NB4 (cell line): ENCODE measurements around the gene GLS.
"Not testable (repeated sequence)": the region's sequence is repeated elsewhere in the genome, so short reads cannot be mapped to it uniquely, and the experiment has no call there.

Source experiments
- DNase-seq: peaks from one replicate; pipeline ENCODE4 v3.0.0; 2010; ENCODE audit warnings: low read depth
- H3K4me3 ChIP-seq: one replicate; pipeline ENCODE4 v1.5.1; 2011; ENCODE audit warnings: mild to moderate bottlenecking, low read depth, low read length, moderate library complexity
- MYC ChIP-seq: IDR thresholded peaks from 2 replicates; pipeline ENCODE4 v1.6.1; 2011; ENCODE audit warnings: low read depth, low read length
- POLR2A ChIP-seq: IDR thresholded peaks from 2 replicates; pipeline ENCODE4 v1.6.1; 2011; ENCODE audit warnings: mild to moderate bottlenecking; ENCODE audit not compliant: insufficient read length; ENCODE audit errors: extremely low read depth
- TF ChIP-seq, protein P1 (sequence below): IDR thresholded peaks from one replicate; pipeline ENCODE4 v1.5.1; 2012; ENCODE audit warnings: low read depth, low read length
- TF ChIP-seq, protein P2 (sequence below): IDR thresholded peaks from 2 replicates; pipeline ENCODE4 v1.6.1; 2011; ENCODE audit warnings: low read depth, low read length

Gene GLS

DNA sequence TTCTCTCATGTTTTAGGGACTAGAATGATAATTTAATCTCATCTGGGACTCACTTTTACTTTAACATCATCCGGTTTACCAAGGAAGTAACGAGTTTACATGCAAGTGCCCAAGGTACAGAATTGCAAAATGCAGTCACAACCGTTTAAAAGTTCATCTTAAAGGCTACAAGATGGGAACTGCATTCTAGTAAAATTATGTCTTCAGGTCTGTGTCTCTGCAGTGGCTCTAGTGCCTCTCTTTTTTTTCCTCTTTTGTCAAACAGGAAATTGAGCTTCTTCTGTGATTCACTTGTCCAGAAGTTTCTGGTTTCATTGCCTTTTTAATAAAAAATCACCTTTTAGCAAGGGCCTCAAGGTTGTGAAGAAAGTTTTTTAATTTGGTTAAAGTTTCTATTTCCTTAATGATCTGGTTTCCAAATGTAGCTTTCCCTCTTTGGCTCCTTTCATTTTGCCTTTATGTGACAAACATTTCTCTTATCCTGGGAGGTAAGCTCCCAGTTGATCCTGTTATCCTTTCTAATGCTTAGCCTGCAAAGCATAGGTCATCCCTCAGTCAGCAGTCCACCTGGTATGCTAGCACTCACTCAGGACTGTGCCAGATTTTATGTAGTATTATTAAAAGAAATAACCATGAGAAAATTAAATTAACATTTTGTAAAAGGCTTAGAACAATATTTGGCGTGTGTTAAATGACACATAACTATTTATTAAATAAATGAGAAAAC is 2.4 kb downstream of the GLS start:
- TF ChIP-seq, protein P1, sequence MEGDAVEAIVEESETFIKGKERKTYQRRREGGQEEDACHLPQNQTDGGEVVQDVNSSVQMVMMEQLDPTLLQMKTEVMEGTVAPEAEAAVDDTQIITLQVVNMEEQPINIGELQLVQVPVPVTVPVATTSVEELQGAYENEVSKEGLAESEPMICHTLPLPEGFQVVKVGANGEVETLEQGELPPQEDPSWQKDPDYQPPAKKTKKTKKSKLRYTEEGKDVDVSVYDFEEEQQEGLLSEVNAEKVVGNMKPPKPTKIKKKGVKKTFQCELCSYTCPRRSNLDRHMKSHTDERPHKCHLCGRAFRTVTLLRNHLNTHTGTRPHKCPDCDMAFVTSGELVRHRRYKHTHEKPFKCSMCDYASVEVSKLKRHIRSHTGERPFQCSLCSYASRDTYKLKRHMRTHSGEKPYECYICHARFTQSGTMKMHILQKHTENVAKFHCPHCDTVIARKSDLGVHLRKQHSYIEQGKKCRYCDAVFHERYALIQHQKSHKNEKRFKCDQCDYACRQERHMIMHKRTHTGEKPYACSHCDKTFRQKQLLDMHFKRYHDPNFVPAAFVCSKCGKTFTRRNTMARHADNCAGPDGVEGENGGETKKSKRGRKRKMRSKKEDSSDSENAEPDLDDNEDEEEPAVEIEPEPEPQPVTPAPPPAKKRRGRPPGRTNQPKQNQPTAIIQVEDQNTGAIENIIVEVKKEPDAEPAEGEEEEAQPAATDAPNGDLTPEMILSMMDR = no peak
- TF ChIP-seq, protein P2, sequence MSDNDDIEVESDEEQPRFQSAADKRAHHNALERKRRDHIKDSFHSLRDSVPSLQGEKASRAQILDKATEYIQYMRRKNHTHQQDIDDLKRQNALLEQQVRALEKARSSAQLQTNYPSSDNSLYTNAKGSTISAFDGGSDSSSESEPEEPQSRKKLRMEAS = no peak
- TF ChIP-seq POLR2A (no peak), MYC (no peak)
- DNase-seq = peak; percentile 69
- peak overlapping the region; percentile 92 for H3K4me3 ChIP-seq

DNA sequence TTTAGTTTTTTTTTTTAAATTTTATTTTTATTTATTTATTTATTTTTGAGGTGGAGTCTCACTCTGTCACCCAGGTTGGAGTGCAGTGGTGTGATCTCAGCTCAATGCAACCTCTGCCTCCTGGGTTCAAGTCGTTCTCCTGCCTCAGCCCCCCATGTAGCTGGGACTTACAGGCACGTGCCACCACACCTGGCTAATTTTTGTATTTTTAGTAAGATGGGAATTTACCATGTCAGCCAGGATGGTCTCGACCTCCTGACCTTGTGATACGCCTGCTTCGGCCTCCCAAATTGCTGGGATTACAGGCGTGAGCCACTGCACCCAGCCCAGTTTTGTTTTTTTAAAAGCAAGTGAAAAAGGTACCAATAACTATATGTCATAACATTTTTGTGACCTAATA is 5.2 kb downstream of the GLS start:
- not testable (repeated sequence) for DNase-seq, H3K4me3 ChIP-seq

DNA sequence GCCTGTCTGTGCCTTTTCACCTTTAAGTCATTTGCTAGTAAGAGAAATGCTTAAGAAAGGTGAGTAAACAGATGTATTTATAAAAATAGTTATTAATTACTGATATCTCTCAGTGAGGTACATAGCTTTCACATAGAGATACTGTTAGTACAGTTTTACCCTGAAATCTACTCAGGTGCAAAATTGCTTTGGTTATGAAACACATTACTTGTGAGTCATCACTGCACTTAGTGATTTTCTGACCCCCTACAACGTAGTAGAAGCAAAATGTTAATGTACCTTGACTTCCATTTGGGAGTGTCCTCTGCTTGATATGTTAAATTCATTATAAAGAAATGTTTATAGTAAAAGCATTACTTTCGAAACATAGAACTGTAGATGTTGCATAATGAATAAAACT is 6.5 kb downstream of the GLS start:
- no peak overlapping the region for H3K4me3 ChIP-seq
- peak; percentile 34 for DNase-seq
- TF ChIP-seq MYC = no peak
- TF ChIP-seq, protein P2 = no peak
- TF ChIP-seq, protein P1 = no peak
- no peak for TF ChIP-seq POLR2A

DNA sequence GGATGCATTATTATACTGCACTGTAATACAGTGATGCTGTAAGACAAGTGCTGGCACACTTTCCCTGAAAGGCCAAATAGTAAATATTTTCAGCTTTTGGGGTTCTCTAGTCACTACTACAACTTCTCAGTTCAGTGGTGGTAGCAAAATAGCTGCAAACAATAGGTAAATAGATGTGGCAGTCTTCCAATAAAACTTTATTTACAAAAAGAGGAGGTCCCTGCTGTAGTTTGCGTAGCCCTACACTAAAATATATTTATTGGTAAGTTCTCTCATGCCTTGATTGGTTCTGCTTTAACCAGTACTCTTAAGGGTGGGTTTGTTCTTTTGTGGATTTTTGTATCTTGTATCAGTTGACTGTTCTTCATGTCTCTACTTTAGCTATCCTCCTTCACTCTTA is 7.8 kb downstream of the GLS start:
- H3K4me3 ChIP-seq = peak overlapping the region; percentile 4
- TF ChIP-seq, protein P2 = no peak
- TF ChIP-seq POLR2A (no peak), MYC (no peak)
- TF ChIP-seq, protein P1 = no peak
- no peak for DNase-seq

DNA sequence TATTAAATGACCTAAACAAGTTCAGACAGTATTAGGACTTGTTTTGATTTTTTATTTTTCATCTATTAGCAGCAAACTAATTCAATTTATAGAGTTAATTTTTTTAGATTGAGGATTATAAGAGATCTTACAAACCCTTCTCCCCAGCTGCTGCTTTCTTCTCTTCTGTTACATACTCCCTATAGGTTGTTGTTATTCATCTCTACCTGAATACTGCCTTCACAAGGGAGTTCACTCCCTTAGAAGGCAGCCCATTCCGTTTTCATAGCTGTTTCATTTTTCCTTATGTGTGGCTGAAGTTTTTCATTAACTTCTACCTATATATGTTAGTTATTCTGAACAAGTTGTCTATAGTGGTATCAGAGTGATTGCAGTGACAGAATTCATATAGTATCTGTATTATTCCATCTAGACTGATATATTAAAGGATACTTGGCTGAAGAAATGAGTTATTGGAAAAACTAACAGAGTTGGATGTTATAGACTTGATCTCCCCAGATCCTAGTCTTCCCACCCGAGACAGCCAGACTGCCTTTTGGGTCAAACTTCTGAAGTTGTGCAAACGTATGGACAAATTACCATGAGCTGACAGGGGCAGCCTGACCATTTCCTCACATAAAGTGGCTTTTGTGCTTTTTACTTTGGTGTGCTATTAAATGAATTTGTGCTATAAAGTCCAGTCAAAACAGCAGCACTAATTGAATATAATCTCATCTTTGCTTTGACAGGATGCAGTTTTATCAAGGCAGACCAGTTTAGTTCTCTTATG is 8.7 kb downstream of the GLS start:
- DNase-seq = no peak
- no peak for TF ChIP-seq MYC
- TF ChIP-seq, protein P2 = no peak
- TF ChIP-seq POLR2A = no peak
- TF ChIP-seq, protein P1 = no peak
- H3K4me3 ChIP-seq = no peak overlapping the region

DNA sequence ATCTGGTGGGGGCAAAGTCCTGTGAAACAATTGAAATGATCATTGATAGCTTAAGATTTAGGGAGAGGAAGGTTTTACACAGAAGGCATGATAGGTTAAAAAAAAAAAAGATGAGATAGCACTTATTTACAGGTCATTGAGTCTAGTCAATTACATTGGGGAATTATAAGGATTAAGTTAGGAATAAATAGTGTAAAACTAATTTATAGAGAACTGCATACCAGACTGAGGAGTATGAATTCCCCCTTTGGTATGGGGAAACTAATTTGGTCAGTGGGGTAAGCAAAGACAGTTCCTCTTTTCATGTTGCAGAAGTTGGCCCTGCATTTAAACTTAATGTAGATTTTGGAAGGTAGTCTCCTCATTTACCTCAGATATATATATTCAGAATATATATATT is 10.8 kb downstream of the GLS start:
- TF ChIP-seq POLR2A = no peak
- TF ChIP-seq, protein P2 = no peak
- TF ChIP-seq MYC = no peak
- peak; percentile 75 for DNase-seq
- H3K4me3 ChIP-seq = no peak overlapping the region
